ENCODE data around the gene TRNT1.

DNA sequence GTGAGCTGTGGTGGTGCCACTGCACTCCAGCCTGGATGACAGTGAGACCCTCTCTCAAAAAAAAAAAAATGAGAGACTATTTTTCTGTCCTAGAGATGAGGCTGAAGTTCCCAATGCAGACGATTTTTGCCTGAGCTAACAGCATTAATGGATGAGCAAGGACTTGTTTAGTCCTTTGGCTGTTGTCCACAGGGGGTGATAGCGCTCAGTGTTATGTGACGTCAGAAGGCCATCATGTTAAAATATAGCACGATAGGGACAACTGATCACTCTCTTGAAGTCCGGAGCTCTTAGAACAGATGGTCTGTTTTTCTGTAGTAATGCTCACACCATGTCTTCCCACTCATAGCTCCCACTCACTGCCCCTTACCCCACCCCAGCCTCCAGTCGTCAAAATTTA is 6.8 kb downstream of the TRNT1 start:
- TF ChIP-seq, protein P1, sequence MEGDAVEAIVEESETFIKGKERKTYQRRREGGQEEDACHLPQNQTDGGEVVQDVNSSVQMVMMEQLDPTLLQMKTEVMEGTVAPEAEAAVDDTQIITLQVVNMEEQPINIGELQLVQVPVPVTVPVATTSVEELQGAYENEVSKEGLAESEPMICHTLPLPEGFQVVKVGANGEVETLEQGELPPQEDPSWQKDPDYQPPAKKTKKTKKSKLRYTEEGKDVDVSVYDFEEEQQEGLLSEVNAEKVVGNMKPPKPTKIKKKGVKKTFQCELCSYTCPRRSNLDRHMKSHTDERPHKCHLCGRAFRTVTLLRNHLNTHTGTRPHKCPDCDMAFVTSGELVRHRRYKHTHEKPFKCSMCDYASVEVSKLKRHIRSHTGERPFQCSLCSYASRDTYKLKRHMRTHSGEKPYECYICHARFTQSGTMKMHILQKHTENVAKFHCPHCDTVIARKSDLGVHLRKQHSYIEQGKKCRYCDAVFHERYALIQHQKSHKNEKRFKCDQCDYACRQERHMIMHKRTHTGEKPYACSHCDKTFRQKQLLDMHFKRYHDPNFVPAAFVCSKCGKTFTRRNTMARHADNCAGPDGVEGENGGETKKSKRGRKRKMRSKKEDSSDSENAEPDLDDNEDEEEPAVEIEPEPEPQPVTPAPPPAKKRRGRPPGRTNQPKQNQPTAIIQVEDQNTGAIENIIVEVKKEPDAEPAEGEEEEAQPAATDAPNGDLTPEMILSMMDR (IDR thresholded peaks at IDR 0.05) = no peak
- TF ChIP-seq POLR2A (IDR thresholded peaks at IDR 0.05) = no peak

All from testis (tissue), 2 donors.